Measurements from ENCODE around the gene RNASE13.

- TF ChIP-seq CTCF (IDR thresholded peaks at IDR 0.05) (no peak), POLR2AphosphoS5 (IDR thresholded peaks at IDR 0.05) (no peak), POLR2A (IDR thresholded peaks at IDR 0.05) (no peak), EP300 (IDR thresholded peaks at IDR 0.05) (no peak)
Observed at GRCh38 chr14:21016413-21017190, 18.0 kb downstream of the RNASE13 start.

All from suprapubic skin (tissue), 4 donors.